ENCODE measurements around the gene RHEB. TPM values are rescaled to one million over a fixed set of nuclear protein-coding genes. Genes with fewer than 3 reads are reported as not detected.

Gene RHEB
- total RNA-seq (ENCODE audit: low replicate concordance) = 94.2 and 225 TPM in 2 replicates

DNA sequence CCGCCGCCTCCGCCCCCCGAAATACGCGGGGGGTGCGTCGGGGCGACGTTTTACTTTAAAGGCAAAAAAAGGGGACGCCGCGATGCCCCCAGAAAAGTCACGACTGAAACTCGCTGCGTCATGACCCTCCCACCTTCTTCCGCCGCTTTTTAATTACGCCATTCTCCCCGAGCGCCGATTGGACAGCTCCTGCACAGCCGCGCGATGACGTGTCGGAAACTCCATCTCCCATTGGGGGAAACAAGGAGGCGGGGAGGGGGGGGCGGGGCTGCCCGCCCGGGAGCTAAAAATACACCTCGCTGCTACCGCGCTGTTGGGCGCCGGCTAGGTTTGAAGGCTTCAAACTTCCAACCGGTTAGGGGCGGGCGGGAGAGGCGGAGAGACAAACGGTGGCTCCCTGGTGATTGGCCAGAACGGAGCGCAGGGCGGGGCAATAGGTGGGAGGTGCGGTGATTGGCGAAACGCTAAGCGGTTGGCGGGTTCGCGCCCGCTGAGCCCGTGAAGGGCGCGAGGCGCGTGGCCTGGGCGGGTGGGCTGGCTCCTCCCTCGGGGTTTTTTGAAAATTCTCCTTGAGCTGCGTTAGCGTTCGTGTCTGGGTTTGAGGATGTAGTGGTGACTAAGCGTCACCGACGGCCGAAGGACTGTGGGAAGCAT, at the start of gene RHEB:
TSS of gene RHEB (minus strand) at position 131 of the 654 bp plus-strand sequence. CDS start 384 bp downstream, outside the sequence.
- Mint-ChIP-seq H3K4me3 (peak within 1 kb of the TSS; percentile 97), H3K36me3 (peaks cover 18% of the 10 kb centered on the region), H3K27ac (peak within 1 kb of the TSS; percentile 99), H3K4me1 (peaks cover 16% of the 10 kb centered on the region), H3K9me3 (peaks cover 10% of the 10 kb centered on the region), H3K27me3 (ENCODE audit: insufficient read depth, low read depth) (peaks cover 9% of the 10 kb centered on the region)
- Histone ChIP-seq H3F3A (ENCODE audit: low read depth) (no peaks in the 10 kb centered on the region), H3K36me3 (no peaks in the 10 kb centered on the region), H3K79me2 (ENCODE audit: low read depth) (peaks cover 43% of the 10 kb centered on the region), H3K9ac (peak within 1 kb of the TSS; percentile 95), H2AFZ (replicated peaks) (peak within 1 kb of the TSS; percentile 15), H4K20me1 (ENCODE audit: low read depth) (peaks cover 41% of the 10 kb centered on the region), H3K9me3 (ENCODE audit: low read depth) (no peaks in the 10 kb centered on the region), H3K27me3 (no peaks in the 10 kb centered on the region), H3K4me1 (peaks cover 10% of the 10 kb centered on the region), H3K4me3 (peak within 1 kb of the TSS; percentile 86), H3K27ac (peak within 1 kb of the TSS; percentile 97), H3K4me2 (peak within 1 kb of the TSS; percentile 87)
- DNase-seq (ENCODE audit: low spot score) = peak; percentile 99
- TF ChIP-seq EZH2phosphoT487 (IDR thresholded peaks at IDR 0.05) = no peak
- no peak for TF ChIP-seq EZH2 (IDR thresholded peaks at IDR 0.05)
- TF ChIP-seq CTCF (IDR thresholded peaks at IDR 0.05) = no peak

DNA sequence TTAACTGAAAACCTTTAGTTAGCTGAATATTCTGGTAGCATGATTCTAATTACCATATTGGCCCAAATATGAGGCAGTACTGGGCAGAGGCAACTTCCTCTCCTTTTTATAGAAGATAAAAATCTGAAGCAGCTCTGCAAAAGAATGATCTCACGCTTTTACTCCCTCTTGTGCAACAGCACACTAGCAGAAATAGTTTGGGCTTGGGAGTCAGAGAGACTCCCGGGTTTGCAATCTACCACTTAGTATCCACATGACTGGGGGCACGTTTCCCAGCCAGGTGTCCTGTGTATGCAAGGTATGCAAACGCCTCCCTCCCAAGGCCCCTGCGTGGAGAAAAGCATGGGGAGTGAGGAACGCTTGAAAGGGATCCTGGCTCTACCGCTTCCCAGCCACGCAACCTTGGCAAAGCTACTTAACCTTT, 47.2 kb upstream of the RHEB start:
- H3K27ac Mint-ChIP-seq = no peak overlapping the region
- no peak for TF ChIP-seq CTCF (IDR thresholded peaks at IDR 0.05)
- TF ChIP-seq EZH2phosphoT487 (IDR thresholded peaks at IDR 0.05) = no peak
- no peak for TF ChIP-seq EZH2 (IDR thresholded peaks at IDR 0.05)
- peaks cover 3% of the 10 kb centered on the region for H3K36me3 Mint-ChIP-seq
- H3K4me3 ChIP-seq = no peak overlapping the region
- no peak for DNase-seq (ENCODE audit: low spot score)
- no peak overlapping the region for H3K27ac ChIP-seq
- H3K36me3 ChIP-seq = no peaks in the 10 kb centered on the region
- no peak overlapping the region for H3K4me2 ChIP-seq
- H3K4me1 Mint-ChIP-seq = no peaks in the 10 kb centered on the region
- no peaks in the 10 kb centered on the region for H3K9me3 ChIP-seq (ENCODE audit: low read depth)
- H3K27me3 Mint-ChIP-seq (ENCODE audit: insufficient read depth, low read depth) = no peaks in the 10 kb centered on the region
- no peak overlapping the region for H3K4me3 Mint-ChIP-seq
- H4K20me1 ChIP-seq (ENCODE audit: low read depth) = no peaks in the 10 kb centered on the region
- no peaks in the 10 kb centered on the region for H3K4me1 ChIP-seq
- no peak overlapping the region for H3K9ac ChIP-seq
- H3K9me3 Mint-ChIP-seq = no peaks in the 10 kb centered on the region
- no peak overlapping the region for H2AFZ ChIP-seq (replicated peaks)
- H3K27me3 ChIP-seq = no peaks in the 10 kb centered on the region
- no peaks in the 10 kb centered on the region for H3F3A ChIP-seq (ENCODE audit: low read depth)
- H3K79me2 ChIP-seq (ENCODE audit: low read depth) = no peaks in the 10 kb centered on the region

DNA sequence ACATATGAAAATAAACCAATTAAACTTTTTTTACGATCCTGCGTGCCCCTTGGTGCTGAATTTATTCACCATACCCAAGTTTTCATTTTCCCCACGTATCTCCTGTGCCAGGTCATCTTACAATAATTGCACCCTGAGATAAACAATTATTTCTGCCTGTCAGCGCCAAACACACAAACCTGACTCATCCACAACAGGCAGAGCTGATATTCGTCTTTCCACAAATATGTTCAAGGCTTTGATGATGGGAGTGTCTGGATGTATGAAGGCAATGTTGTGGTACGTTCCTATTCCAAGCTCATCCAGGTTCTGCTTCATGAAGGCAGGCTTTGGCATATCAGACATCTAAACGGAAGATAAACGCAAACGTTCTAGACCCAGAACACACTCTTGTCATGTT, 45.8 kb upstream of the RHEB start:
- Histone ChIP-seq H3F3A (ENCODE audit: low read depth) (no peaks in the 10 kb centered on the region), H3K27ac (no peak overlapping the region), H3K4me1 (no peaks in the 10 kb centered on the region), H3K9ac (no peak overlapping the region), H3K9me3 (ENCODE audit: low read depth) (no peaks in the 10 kb centered on the region), H3K4me3 (no peak overlapping the region), H3K79me2 (ENCODE audit: low read depth) (no peaks in the 10 kb centered on the region), H2AFZ (replicated peaks) (no peak overlapping the region), H4K20me1 (ENCODE audit: low read depth) (no peaks in the 10 kb centered on the region), H3K27me3 (no peaks in the 10 kb centered on the region), H3K36me3 (no peaks in the 10 kb centered on the region), H3K4me2 (no peak overlapping the region)
- TF ChIP-seq EZH2 (IDR thresholded peaks at IDR 0.05) = no peak
- no peak for TF ChIP-seq CTCF (IDR thresholded peaks at IDR 0.05)
- no peak for TF ChIP-seq EZH2phosphoT487 (IDR thresholded peaks at IDR 0.05)
- no peak for DNase-seq (ENCODE audit: low spot score)
- no peaks in the 10 kb centered on the region for H3K4me1 Mint-ChIP-seq
- H3K4me3 Mint-ChIP-seq = no peak overlapping the region
- no peaks in the 10 kb centered on the region for H3K27me3 Mint-ChIP-seq (ENCODE audit: insufficient read depth, low read depth)
- peaks cover 3% of the 10 kb centered on the region for H3K36me3 Mint-ChIP-seq
- H3K27ac Mint-ChIP-seq = no peak overlapping the region
- no peaks in the 10 kb centered on the region for H3K9me3 Mint-ChIP-seq
